22Rv1 (cell line): ENCODE measurements around the gene PON2.
A peak's percentile ranks its signal among the peaks of the same experiment; 100 is the strongest.

Experiments used
- H3K27ac ChIP-seq: fragments of 450-650 bp; 2 replicates; pipeline ENCODE4 v1.5.1; 2017
- ZFX ChIP-seq: fragments of 450-650 bp; IDR thresholded peaks from 2 replicates; pipeline ENCODE4 v1.6.1; 2017; ENCODE audit warnings: antibody characterized with exemption, borderline replicate concordance
- TF ChIP-seq, protein P1 (sequence below): fragments of 450-650 bp; IDR thresholded peaks from 2 replicates; pipeline ENCODE4 v1.5.1; 2017; ENCODE audit warnings: mild to moderate bottlenecking

Gene PON2

DNA sequence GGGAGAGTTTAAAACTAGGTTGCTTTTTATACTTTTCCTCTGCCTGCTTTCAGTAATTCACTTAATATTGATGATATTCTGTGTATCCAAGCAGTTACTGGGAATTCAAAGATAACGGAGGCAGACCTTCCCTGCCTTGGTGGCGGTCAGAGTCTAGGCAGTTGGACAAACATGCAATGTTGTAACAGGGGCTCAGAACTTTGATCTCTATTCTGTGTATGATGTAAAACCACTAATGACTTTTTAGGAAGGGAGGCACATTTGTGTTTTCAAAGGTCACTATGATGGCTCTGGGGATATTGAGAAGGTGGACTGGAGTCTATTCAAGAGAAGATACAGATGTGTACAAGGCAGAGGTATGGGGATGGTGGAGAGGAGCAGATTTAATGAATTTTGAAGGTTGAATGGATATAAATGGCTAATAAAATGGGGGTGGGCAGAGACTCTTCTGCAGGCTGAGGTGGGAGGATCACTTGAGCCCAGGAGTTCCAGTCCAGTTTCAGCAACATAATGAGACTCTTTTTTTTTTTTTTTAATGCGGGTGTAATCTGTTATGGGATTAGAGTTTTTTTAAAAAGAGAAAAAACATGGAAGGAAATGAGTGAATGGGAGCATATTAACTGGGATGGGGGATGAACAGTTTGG lies 5.7 kb upstream of the PON2 start:
- H3K27ac ChIP-seq = no peak overlapping the region
- TF ChIP-seq, protein P1, sequence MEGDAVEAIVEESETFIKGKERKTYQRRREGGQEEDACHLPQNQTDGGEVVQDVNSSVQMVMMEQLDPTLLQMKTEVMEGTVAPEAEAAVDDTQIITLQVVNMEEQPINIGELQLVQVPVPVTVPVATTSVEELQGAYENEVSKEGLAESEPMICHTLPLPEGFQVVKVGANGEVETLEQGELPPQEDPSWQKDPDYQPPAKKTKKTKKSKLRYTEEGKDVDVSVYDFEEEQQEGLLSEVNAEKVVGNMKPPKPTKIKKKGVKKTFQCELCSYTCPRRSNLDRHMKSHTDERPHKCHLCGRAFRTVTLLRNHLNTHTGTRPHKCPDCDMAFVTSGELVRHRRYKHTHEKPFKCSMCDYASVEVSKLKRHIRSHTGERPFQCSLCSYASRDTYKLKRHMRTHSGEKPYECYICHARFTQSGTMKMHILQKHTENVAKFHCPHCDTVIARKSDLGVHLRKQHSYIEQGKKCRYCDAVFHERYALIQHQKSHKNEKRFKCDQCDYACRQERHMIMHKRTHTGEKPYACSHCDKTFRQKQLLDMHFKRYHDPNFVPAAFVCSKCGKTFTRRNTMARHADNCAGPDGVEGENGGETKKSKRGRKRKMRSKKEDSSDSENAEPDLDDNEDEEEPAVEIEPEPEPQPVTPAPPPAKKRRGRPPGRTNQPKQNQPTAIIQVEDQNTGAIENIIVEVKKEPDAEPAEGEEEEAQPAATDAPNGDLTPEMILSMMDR = no peak
- TF ChIP-seq ZFX = no peak

DNA sequence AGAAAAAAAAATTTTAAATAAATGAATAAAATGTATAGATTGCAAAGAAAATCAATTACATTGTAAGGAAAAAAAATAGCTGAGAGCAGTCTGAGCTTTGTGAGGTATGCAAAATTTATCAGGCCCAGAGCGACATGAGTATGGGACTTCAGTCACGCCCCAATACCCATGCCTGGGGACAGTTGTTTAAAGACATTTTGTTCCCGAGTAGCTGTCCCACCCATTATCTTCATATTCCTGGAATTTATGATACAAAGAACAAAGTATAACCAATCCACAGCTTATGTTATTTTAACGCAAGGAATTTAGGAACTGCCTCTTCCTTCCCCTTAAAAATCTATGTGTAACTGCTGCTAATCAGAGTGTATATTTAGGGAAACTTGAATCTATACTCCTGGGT lies 1.6 kb upstream of the PON2 start:
- no peak for TF ChIP-seq ZFX
- TF ChIP-seq, protein P1 = no peak

DNA sequence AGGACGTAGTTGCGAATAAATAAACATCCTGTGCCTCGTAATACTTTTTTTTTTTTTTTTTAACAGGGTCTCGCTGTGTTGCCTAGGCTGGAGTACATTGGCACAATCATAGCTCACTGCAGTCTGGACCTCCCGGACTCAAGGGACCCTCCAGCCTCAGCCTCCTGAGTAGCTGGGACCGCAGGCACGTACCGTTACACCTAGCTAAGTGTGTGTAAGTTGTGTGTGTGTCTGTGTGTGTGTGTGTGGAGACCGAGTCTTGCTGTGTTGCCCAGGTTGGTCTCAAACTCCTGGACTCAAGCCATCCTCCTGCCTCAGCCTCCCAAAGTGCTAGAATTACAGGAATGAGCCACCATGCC lies 573 bp upstream of the PON2 start:
- H3K27ac ChIP-seq = peak overlapping the region; percentile 79
- TF ChIP-seq, protein P1 = no peak
- TF ChIP-seq ZFX = no peak

More for the DNA sequence above, 1.6 kb upstream of the PON2 start:
- no peak overlapping the region for H3K27ac ChIP-seq

DNA sequence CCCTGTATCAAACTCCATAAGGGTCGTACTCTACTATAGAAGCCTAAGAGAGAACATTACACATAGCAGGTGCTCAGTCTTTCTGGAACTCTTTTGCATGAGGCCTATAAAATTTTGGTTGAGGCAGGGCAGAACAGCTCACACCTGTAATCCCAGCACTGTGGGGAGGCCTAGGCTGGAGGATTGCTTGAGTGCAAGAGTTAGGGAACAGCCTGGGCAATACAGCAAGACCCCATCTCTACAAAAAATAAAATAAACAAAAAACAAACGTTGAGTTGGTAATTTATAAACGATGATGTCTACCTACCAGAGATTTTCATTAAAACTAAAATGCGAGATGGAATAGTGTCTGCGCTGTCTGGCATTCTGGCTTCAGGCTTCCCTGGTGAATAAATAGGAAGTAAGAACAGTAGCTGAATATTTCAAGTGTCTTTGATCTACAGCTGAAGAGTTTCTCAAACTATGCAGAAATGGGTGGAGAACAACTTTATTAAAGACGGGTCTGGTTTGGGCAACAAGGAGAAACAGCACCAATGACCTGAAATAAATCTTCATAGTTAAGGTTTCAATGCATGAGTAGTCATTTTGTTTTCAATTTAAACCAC lies 774 bp downstream of the PON2 start:
- TF ChIP-seq, protein P1 = no peak
- no peak for TF ChIP-seq ZFX
- peak overlapping the region; percentile 79 for H3K27ac ChIP-seq

DNA sequence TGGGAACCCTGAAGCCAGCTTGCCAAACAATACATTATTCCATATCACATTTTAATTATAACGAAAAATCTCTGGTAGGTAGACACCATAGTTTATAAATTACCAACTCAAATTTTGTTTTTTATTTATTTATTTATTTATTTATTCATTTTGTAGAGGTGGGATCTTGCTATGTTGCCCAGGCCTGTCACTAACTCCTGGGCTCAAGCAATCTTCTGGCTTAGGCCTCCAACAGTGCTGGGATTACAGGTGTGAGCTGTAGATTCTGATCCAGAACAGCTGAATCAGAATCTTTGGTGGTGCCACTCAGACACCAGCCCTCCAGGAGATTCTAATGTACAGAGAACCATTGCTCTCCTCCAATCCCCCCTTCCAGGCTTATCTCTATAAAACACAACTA lies 1.7 kb downstream of the PON2 start:
- H3K27ac ChIP-seq = no peak overlapping the region
- TF ChIP-seq, protein P1 = no peak
- no peak for TF ChIP-seq ZFX

DNA sequence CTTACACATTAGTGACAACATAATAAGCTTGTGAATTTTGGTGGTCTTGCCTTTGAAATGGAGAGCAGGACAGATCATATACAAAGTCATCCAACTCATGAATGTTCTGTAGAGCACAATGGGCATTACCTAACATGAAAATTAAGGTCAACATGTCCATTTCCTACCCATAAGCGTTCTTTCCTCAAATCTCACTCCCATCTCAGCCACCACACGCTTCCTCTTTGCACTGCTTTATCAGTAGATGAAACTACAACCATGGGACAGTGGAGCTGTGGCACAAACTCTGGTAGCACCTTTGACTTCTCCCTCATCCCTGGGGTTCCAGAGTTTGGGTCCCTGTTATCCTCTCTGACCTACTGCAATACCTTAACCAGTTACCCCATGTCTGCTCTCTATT lies 2.2 kb downstream of the PON2 start:
- no peak overlapping the region for H3K27ac ChIP-seq
- TF ChIP-seq ZFX = no peak
- TF ChIP-seq, protein P1 = no peak

DNA sequence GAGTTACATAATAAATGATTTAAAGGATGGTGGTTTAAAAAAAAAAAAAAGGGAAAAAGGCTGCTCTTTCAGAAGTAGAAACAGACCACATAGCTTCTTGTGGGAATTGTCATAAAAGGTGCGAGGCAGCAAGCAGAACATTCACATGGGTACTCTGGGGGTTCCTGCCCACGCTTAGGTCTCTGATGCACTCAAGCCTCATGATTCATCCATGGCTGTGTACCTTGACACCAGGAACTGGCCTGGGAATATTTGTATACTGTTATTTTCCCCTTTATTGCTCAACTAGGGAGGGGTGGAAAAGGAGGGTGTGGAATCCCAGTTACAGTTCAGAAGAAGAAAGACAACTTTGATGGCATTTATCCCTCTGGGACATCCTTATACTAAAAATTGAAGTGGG lies 4.0 kb downstream of the PON2 start:
- no peak overlapping the region for H3K27ac ChIP-seq
- TF ChIP-seq, protein P1 = no peak
- no peak for TF ChIP-seq ZFX
